Adrenal gland (tissue), 5 donors: ENCODE measurements around the gene GRIA2.

Experiments
- POLR2A ChIP-seq, 2 donors: fragments of 450-650 bp; IDR thresholded peaks; one replicate each; pipeline ENCODE4 v1.6.1; 2017; ENCODE audit warnings: antibody characterized with exemption in 2 of 2, mild to moderate bottlenecking in 2 of 2, moderate library complexity in 1 of 2
- TF ChIP-seq, protein P1 (sequence below), 6 experiments: fragments of 450-650 bp in 4 of 6; fragments of 200-600 bp in 2 of 6; sonication (generic) in 1 of 6; IDR thresholded peaks; 1 replicate in 5 of 6; 2 replicates in 1 of 6; pipeline versions ENCODE4 v1.5.1 to v1.8.0; 2016 to 2021; ENCODE audit warnings: antibody characterized with exemption in 6 of 6, mild to moderate bottlenecking in 2 of 6, moderate library complexity in 1 of 6
- donor health status: DM: no; HTN: no; CAD: no.

DNA sequence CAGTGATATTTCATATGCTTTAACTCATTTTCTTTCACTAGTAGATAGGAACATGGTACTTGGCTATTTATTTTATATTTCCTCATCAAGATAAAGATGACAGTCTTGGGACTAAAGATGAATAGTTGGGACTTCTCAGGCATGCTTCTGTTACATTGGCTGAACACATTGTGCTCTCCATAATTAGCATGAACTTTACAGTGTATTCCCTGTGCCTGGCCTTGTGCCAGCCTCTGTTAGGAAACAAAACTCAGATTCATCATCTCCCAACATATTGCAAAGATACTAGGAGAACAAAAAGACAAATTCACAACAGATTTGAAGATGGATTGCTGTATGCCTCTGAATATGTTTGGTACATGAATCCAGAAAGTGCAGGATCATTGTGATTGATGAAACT, 26.4 kb downstream of the GRIA2 start:
- TF ChIP-seq, protein P1, sequence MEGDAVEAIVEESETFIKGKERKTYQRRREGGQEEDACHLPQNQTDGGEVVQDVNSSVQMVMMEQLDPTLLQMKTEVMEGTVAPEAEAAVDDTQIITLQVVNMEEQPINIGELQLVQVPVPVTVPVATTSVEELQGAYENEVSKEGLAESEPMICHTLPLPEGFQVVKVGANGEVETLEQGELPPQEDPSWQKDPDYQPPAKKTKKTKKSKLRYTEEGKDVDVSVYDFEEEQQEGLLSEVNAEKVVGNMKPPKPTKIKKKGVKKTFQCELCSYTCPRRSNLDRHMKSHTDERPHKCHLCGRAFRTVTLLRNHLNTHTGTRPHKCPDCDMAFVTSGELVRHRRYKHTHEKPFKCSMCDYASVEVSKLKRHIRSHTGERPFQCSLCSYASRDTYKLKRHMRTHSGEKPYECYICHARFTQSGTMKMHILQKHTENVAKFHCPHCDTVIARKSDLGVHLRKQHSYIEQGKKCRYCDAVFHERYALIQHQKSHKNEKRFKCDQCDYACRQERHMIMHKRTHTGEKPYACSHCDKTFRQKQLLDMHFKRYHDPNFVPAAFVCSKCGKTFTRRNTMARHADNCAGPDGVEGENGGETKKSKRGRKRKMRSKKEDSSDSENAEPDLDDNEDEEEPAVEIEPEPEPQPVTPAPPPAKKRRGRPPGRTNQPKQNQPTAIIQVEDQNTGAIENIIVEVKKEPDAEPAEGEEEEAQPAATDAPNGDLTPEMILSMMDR (IDR thresholded peaks at IDR 0.05), result no peak
- no peak for TF ChIP-seq POLR2A (IDR thresholded peaks at IDR 0.05)
